H54 (cell line): Measurements from ENCODE around the gene PARP6.

Experiments used
- DNase-seq: peaks from one replicate; pipeline ENCODE4 v3.0.0; 2011; ENCODE audit warnings: low spot score, mixed read lengths; ENCODE audit not compliant: insufficient read length
- FAIRE-seq: peaks from 3 replicates; lab custom pipeline; 2011; peaks lifted over from hg19 to GRCh38; lab: Jason Lieb, UNC
- POLR2A ChIP-seq: IDR thresholded peaks from 2 replicates; pipeline ENCODE4 v1.6.1; 2011; ENCODE audit warnings: low read depth, mild to moderate bottlenecking, low read length

PARP6 gene

DNA sequence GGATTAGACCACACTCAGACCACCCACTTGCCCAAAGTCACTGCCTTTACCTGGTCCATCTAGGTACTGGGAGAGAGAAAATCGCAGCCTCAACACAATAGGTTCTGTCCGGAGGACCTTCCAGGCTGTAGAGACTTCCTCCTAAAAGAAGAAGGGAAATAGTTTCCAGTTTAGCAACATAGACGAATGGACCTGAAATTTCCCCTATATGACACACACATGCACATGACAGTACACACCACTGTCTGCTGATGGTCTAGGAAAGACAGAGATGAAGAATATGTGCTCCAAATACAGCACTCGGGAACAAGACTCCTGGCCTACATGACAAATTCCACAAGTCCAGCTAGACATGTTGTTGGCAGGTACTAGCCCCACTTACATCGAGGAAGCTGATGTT is 7.3 kb downstream of the PARP6 start:
- no peak for TF ChIP-seq POLR2A
- FAIRE-seq, result no peak

DNA sequence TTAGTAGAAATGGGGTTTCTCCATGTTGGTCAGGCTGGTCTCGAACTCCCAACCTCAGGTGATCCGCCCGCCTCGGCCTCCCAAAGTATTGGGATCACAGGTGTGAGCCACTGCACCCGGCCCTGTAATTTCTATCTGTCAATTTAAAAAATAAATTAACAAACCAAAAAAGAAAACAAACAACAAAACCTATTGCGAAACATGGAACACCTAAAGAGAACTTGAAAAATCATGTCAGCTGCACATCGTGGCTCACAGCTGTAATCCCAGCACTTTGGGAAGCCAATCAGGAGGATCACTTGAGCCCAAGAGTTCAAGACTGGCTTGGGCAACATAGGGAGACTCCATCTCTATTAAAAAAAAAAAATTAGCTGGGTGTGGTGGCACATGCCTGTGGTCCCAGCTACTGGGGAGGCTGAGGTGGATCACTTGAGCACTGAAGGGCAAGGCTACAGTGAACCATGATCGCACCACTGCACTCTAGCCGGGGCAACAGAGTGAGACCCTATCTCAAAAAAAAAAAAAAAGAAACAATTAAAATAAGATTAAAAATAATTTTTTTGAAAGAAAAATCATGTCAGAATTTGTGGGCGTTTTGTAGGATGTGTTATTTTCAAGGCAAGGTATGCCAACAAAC is 19.6 kb downstream of the PARP6 start:
- TF ChIP-seq POLR2A, result no peak
- DNase-seq, result no peak
- no peak for FAIRE-seq

More for the DNA sequence above, 7.3 kb downstream of the PARP6 start:
- DNase-seq, result no peak

GRCh38 chr15:72249142-72249810 is 23.1 kb downstream of the PARP6 start:
- FAIRE-seq, result no peak
- no peak for DNase-seq
- TF ChIP-seq POLR2A, result no peak

DNA sequence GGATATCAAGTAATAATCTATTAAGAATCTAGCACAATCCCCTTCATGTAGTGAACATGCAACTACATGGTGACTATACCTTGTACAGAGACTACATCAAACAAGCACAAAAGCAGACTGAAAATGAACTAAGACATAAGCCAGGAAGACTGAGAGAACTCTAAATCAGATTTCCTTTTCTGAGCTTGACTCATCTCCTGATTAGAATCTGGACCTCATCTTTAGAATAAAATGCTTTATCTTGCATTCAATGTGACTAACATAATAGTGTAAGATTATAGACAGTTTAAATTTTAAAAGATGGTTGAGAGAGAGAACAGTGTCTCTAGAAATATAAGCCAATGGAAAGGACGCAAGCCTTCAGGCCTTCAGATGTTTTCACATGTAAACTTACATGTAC is 23.8 kb downstream of the PARP6 start:
- no peak for TF ChIP-seq POLR2A
- FAIRE-seq (no peak), DNase-seq (no peak)

DNA sequence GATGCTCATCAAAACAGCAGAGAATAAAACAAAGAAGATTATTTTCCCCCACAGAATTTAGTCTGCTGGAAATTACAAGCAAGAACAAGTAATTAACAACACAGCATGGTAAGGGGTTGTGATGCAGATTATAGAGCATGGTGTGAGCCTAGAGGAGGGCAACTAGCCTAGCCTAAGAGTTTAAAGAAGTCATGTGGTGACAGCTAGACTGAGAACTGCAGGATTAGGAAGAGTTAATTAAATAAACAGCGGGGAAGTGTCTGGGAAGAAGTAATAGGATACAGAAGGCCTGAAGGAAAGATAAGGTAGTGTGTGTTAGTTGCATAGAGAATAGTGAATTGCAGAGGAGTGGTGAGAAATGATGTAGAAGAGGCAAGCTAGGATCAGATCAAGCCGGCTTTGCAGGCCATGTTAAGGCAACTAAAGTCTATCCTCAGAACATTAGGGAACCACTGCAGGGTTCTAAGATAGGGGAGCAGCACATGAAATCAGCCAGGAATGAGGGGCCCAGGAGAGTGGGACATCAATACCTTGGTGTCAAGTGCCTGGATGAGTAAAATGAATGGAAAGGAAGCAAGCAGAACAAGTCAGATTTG is 29.5 kb downstream of the PARP6 start:
- FAIRE-seq, result no peak
- no peak for TF ChIP-seq POLR2A

DNA sequence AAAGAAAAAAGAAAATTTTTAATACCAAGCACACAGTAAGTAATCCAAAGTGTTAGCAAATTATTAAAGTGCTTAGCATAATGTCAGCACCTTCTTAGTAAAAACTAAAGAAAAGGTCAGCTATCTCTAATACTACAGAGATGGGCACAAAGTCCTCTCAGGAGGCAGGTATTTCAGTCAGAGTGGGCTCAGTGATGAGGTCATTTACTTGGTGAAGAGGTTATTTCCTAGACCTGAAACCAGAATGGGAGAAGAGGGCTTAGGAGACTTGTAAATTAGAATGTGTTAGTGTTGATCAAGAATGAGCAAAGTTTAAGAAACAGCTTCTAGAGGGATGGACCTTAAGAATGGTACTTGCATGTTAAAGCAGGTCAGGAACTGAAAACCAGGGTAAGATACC is 32.7 kb downstream of the PARP6 start:
- FAIRE-seq (no peak), DNase-seq (no peak)
- TF ChIP-seq POLR2A, result no peak

More for the DNA sequence above, 29.5 kb downstream of the PARP6 start:
- DNase-seq, result no peak

- TF ChIP-seq POLR2A, result no peak
- FAIRE-seq, result no peak
- DNase-seq, result no peak
Observed at GRCh38 chr15:72238586-72238985, 33.8 kb downstream of the PARP6 start.

GRCh38 chr15:72237853-72238224 is 34.5 kb downstream of the PARP6 start:
- FAIRE-seq, result no peak

GRCh38 chr15:72237029-72237852 is 35.1 kb downstream of the PARP6 start:
- DNase-seq, result peak; percentile 58
- TF ChIP-seq POLR2A, result peak; percentile 60; the same call in 1 of the 2 replicates
- peak; percentile 45 for FAIRE-seq

More at GRCh38 chr15:72237853-72238224, 34.5 kb downstream of the PARP6 start:
- TF ChIP-seq POLR2A, result no peak
- DNase-seq, result no peak

DNA sequence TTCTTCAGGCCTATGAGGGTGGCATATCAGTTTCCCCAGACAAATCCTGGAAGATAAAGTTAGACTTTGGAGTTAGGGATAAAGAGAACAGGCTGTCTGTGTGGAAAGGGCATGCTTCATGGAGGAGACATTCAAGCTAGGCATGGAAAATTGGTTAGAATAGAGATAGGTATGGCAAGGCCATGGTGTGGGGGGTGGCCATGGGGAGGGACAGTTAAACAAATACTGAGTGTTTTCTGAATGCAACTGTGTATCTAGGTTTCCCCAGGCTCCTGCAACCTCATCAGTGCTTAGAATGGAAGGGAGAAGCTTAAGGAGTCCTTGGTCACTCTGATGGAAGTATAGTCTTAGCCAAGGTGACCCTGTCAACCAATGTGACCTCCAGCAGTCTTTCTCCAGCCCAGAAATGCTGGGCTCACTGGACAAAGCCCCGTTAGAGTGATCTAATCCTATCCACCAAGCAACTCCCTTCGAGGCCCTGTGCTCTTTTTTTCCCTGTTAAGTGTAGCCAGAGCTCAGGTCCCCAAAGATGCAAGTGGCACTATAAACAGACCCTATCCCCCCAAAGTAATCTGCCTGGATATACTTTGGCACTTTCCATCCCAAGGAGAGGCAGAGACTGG is 35.9 kb downstream of the PARP6 start:
- DNase-seq (no peak), FAIRE-seq (no peak)
- TF ChIP-seq POLR2A, result no peak

DNA sequence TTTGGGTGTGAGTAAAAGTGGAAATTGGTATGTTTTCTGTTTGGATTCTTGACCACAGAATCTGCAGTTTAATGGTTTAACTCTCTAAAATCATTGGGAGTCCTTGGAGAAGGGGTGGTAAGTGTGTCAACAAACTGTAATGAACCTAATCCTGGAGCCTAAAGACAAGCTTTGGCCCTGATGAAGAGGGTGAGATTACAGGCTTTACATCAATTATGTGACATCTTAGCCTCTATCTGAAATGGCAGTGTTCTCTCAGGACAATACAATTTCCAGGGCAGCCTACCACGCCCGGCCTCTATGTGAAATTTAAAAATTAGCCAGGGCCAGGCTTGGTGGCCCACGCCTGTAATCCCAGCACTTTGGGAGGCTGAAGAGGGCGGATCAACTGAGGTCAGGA is 37.1 kb downstream of the PARP6 start:
- no peak for TF ChIP-seq POLR2A
- DNase-seq (no peak), FAIRE-seq (no peak)

DNA sequence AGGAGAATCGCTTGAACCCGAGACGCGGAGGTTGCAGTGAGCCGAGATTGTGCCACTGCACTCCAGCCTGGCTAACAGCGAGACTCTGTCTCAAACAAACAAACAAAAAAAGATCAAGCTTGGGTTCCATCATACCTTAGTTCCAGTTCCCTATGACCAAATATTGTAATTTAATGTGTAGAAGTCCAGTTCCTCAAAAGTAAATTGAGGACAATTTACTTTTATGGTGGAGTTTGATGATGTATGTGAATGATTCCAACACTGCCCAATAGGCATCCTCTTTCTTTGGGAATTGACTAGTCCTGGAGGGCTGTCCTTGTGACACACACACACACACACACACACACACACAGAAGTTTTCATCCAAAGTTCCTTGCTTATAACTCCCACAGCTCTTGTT is 38.6 kb downstream of the PARP6 start:
- TF ChIP-seq POLR2A, result no peak
- DNase-seq (no peak), FAIRE-seq (no peak)

- no peak for FAIRE-seq
- no peak for TF ChIP-seq POLR2A
- DNase-seq, result peak; percentile 55
Observed at GRCh38 chr15:72231833-72232478, 40.4 kb downstream of the PARP6 start.
